Choroid plexus epithelial cell (primary cell): Measurements from ENCODE around the gene KRT71.

Source experiments
- DNase-seq: peaks from one replicate; pipeline ENCODE4 v3.0.0-alpha.2; 2010; ENCODE audit warnings: low read depth
- H3K4me3 ChIP-seq: 2 replicates; pipeline ENCODE4 v1.5.1; 2011; ENCODE audit warnings: low read depth, mild to moderate bottlenecking, control low read depth, low read length, moderate library complexity
- TF ChIP-seq, protein P1 (sequence below): conservative IDR thresholded peaks from 2 replicates; pipeline ENCODE4 v1.5.1; 2011; ENCODE audit warnings: low read depth, mild to moderate bottlenecking, control low read depth, inconsistent platforms, low read length, moderate library complexity

Gene KRT71

DNA sequence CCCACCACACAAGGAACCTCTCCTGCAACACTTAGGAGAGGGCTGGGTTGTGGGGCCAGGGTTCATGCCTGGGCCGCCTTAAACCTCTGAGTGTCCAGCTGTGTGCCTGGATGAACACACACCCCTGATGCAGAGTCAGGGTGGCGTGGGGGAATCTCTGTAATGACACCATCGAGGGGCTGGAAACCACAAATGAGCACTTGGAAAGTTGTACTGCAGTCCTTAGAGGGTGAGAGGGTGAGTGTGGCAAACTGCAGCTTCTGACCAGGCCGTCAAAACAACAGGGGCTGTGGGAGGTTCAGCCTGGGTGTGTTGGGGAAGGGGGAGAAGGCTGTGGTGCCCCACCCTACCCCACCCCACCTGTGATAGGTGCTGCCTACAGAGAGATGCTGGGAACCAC, 20.3 kb downstream of the KRT71 start:
- no peak overlapping the region for H3K4me3 ChIP-seq
- no peak for DNase-seq
- TF ChIP-seq, protein P1, sequence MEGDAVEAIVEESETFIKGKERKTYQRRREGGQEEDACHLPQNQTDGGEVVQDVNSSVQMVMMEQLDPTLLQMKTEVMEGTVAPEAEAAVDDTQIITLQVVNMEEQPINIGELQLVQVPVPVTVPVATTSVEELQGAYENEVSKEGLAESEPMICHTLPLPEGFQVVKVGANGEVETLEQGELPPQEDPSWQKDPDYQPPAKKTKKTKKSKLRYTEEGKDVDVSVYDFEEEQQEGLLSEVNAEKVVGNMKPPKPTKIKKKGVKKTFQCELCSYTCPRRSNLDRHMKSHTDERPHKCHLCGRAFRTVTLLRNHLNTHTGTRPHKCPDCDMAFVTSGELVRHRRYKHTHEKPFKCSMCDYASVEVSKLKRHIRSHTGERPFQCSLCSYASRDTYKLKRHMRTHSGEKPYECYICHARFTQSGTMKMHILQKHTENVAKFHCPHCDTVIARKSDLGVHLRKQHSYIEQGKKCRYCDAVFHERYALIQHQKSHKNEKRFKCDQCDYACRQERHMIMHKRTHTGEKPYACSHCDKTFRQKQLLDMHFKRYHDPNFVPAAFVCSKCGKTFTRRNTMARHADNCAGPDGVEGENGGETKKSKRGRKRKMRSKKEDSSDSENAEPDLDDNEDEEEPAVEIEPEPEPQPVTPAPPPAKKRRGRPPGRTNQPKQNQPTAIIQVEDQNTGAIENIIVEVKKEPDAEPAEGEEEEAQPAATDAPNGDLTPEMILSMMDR = no peak

GRCh38 chr12:52531566-52532300, 21.2 kb downstream of the KRT71 start:
- no peak for DNase-seq
- TF ChIP-seq, protein P1 = no peak
- H3K4me3 ChIP-seq = no peak overlapping the region

DNA sequence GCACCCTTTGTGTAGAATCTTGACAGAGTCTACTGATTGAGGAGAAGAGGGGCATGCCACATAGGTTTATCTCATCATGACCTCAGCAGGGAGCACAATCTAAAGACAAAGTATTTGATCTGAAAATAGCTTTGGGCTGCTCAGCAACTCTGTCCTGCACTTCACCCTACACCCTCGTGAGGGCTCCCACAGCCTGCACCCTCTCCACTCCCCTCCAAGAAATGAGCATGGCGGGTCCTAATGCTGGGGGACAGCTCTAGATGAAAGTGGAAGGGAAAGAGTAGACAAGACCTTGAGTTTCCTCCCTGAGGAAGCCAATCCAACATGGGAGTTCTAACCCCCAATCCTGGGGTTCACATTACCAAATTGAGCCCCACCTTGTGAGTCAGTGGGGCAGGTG, 22.0 kb downstream of the KRT71 start:
- no peak for DNase-seq
- TF ChIP-seq, protein P1 = no peak
- no peak overlapping the region for H3K4me3 ChIP-seq

DNA sequence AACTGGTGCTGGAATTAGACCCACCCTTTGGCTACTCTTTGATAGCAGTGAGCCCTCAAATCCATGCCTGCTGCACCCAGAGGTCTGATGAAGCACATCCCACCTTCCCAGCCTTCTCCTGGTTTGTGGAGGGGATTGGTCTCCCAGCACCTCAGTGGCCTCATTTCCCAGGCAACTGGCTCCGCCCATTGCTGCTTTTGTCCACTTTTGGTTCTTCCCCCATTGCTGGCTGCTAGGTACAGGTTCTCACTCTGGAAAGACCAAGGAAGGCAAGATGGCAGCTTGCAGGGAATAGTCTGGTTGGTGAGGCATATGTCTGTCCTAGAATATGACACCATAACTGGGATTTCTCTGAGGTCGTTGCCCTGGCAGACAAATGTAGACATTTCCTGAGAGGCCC, 22.6 kb downstream of the KRT71 start:
- no peak overlapping the region for H3K4me3 ChIP-seq
- TF ChIP-seq, protein P1 = no peak
- DNase-seq = no peak

- H3K4me3 ChIP-seq = no peak overlapping the region
- DNase-seq = no peak
- TF ChIP-seq, protein P1 = no peak
These were observed 23.1 kb downstream of the KRT71 start for GRCh38 chr12:52529846-52530245.

GRCh38 chr12:52529417-52529816, 23.5 kb downstream of the KRT71 start:
- DNase-seq = no peak
- TF ChIP-seq, protein P1 = no peak
- H3K4me3 ChIP-seq = no peak overlapping the region

DNA sequence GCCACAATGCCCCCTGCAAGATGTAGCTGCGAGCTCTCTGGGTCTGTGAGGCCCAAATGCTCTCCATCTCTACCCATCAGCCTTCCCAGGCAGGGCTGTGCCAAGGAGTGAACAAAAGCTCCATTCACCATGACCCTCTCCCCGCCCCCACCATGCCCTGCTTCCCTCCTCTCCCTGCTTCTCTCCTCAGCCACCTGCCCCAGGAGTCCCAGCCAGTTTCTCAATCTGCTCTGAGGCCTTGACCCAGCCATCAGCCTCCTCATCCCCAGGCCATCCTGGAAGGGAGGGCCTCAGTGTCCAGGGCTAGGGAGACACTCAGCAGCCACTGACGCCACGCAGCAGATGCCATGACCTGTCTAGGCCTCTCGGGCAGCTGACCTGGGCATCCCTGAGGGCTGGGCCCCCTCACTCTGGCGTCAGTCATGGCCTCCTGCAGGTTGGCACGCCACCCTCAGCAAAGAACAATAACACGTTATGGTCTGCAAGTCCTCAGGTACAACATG, 24.3 kb downstream of the KRT71 start:
- no peak for DNase-seq
- TF ChIP-seq, protein P1 = no peak
- no peak overlapping the region for H3K4me3 ChIP-seq
